Gastroesophageal sphincter (tissue), 4 donors: ENCODE data around the gene ACOT6. TPM values are rescaled to one million over a fixed set of nuclear protein-coding genes. Genes with fewer than 3 reads are reported as not detected.

ENCODE experiments used
- ATAC-seq: fragments of 150-250 bp; one replicate; pipeline ENCODE4 v1.9.1; 2016; ENCODE audit warnings: mild to moderate bottlenecking, moderate library complexity
- H3K27ac ChIP-seq, 4 donors: fragments of 200-600 bp; sonication (generic) in 3 of 4; 1 replicate in 3 of 4; 2 replicates in 1 of 4; pipeline ENCODE4 v1.5.1; 2016 to 2019
- H3K27me3 ChIP-seq: fragments of 200-600 bp; sonication (generic); one replicate; pipeline ENCODE4 v1.5.1; 2019
- H3K36me3 ChIP-seq, 2 donors: fragments of 200-600 bp; sonication (generic); one replicate each; pipeline ENCODE4 v1.5.1; 2019; ENCODE audit warnings: control low read depth in 1 of 2
- H3K4me1 ChIP-seq, 3 donors: fragments of 200-600 bp; sonication (generic); 1 replicate in 2 of 3; 2 replicates in 1 of 3; pipeline ENCODE4 v1.5.1; 2016 to 2019; ENCODE audit warnings: control low read depth in 2 of 3
- H3K4me3 ChIP-seq, 2 donors: fragments of 200-600 bp; sonication (generic); one replicate each; pipeline ENCODE4 v1.5.1; 2019; ENCODE audit warnings: mild to moderate bottlenecking in 1 of 2, moderate library complexity in 1 of 2
- H3K9me3 ChIP-seq, 3 donors: fragments of 200-600 bp; sonication (generic); one replicate each; pipeline ENCODE4 v1.5.1; 2017 to 2019; ENCODE audit warnings: control low read depth in 2 of 3
- EP300 ChIP-seq: sonication (generic); formaldehyde crosslinking; IDR thresholded peaks from one replicate; pipeline ENCODE4 v1.6.1; 2017; ENCODE audit warnings: antibody characterized with exemption, mild to moderate bottlenecking
- POLR2A ChIP-seq, 2 donors: fragments of 450-650 bp; IDR thresholded peaks; one replicate each; pipeline ENCODE4 v1.6.1; 2017; ENCODE audit warnings: antibody characterized with exemption in 2 of 2, mild to moderate bottlenecking in 2 of 2, moderate library complexity in 1 of 2
- POLR2AphosphoS5 ChIP-seq: sonication (generic); formaldehyde crosslinking; IDR thresholded peaks from one replicate; pipeline ENCODE4 v1.6.1; 2017; ENCODE audit warnings: antibody characterized with exemption
- WGBS, 2 donors: methylation state at CpG; one replicate each; pipeline ENCODE4 v1.1.5; 2018; ENCODE audit warnings: low coverage in 1 of 2; 5-methylcytosine and 5-hydroxymethylcytosine counted together
- total RNA-seq, 4 donors: library from RNA; depleted of rRNA; stranded (reverse); fragments of >200 nt; gene quantifications; one replicate each; pipeline ENCODE4 v1.1.0, GENCODE V29; 2016
- TF ChIP-seq, protein P1 (sequence below), 4 experiments: fragments of 200-600 bp in 2 of 4; fragments of 450-650 bp in 2 of 4; sonication (generic) in 1 of 4; IDR thresholded peaks; one replicate each; pipeline ENCODE4 v1.5.1; 2017 to 2019; ENCODE audit warnings: antibody characterized with exemption in 4 of 4, mild to moderate bottlenecking in 2 of 4, moderate library complexity in 2 of 4

The ACOT6 gene
- total RNA-seq, 4 donors from 2014 or later = not detected

DNA sequence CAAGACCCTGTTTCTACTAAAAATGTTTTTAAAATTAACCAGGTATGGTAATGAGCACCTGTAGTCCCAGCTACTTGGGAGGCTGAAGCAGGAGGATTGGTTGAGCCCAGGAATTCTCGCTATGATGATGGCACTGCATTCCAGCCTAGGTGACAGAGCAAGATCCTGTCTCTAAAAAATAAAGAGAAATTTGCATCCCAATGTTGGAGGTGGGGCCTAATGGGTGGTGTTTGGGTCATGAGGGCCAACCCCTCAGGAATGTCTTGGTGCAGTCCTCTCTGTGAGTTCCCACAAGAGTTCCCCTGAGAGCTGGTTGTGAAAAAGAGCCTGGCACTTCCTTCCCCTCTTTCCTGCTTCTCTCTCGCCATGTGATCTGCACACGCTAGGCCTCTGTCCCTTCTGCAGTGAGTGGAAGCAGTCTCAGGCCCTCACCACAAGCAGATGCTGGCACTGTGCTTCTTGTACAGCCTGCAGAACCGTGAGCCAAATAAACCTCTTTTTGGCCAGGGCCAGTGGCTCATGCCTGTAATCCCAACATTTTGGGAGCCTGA is 11.3 kb downstream of the ACOT6 start:
- Histone ChIP-seq H3K4me3 (no peak overlapping the region), H3K27ac (no peak overlapping the region), H3K27me3 (no peaks in the 10 kb centered on the region), H3K9me3 (no peaks in the 10 kb centered on the region), H3K4me1 (no peaks in the 10 kb centered on the region), H3K36me3 (no peaks in the 10 kb centered on the region)
- no peak for ATAC-seq
- WGBS, 2 donors = 100% methylated on average over 1 of the region's 4 CpGs; no CpG with 5 or more reads in 1 of the 2 donors
- TF ChIP-seq, protein P1, sequence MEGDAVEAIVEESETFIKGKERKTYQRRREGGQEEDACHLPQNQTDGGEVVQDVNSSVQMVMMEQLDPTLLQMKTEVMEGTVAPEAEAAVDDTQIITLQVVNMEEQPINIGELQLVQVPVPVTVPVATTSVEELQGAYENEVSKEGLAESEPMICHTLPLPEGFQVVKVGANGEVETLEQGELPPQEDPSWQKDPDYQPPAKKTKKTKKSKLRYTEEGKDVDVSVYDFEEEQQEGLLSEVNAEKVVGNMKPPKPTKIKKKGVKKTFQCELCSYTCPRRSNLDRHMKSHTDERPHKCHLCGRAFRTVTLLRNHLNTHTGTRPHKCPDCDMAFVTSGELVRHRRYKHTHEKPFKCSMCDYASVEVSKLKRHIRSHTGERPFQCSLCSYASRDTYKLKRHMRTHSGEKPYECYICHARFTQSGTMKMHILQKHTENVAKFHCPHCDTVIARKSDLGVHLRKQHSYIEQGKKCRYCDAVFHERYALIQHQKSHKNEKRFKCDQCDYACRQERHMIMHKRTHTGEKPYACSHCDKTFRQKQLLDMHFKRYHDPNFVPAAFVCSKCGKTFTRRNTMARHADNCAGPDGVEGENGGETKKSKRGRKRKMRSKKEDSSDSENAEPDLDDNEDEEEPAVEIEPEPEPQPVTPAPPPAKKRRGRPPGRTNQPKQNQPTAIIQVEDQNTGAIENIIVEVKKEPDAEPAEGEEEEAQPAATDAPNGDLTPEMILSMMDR (IDR thresholded peaks at IDR 0.05) = no peak

DNA sequence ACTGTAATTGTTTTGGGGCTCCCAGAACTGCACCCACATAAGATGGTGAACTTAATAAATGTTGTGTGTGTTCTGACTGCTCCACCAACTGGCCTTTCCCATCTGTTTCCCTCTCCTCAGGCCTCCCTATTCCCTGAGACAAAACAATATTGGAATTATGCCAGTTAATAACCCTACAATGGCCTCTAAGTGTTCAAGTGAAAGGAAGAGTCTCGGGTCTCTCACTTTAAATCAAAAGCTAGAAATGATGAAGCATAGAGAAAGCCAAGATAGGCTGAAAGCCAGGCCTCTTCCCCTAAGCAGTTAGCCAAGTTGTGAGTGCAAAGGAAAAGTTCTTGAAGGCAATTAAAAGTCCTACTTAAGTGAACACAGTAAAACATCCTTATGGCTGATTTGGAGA is 13.4 kb downstream of the ACOT6 start:
- Histone ChIP-seq H3K4me3 (no peak overlapping the region), H3K27me3 (no peaks in the 10 kb centered on the region), H3K9me3 (no peaks in the 10 kb centered on the region), H3K27ac (no peak overlapping the region), H3K36me3 (no peaks in the 10 kb centered on the region), H3K4me1 (no peaks in the 10 kb centered on the region)
- ATAC-seq = no peak
- TF ChIP-seq POLR2A (IDR thresholded peaks at IDR 0.05) = no peak
- no peak for TF ChIP-seq POLR2AphosphoS5
- TF ChIP-seq, protein P1 (IDR thresholded peaks at IDR 0.05) = no peak
- TF ChIP-seq EP300 = no peak
- WGBS, 2 donors = 36% methylated on average over 1 of the region's 1 CpG; no CpG with 5 or more reads in 1 of the 2 donors

DNA sequence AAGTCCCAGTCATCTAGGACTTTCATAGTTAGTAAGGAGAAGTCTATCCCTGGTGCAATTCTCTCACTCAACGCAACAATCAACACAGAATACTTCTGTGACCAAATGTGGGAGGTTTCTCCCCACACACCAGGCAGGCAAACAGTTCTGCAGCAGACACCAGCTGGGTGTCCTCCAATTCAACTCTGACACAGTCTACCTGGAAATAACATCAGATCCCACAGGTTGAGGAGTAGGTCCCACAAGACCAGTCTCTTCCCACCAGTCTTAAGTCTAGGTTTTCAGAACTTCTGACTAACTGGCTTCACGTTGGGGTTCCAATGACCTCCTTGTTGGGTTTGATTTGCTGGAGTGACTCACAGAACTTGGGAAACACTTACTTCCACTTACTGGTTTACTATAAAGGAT is 14.8 kb downstream of the ACOT6 start:
- H3K9me3 ChIP-seq = no peaks in the 10 kb centered on the region
- H3K4me3 ChIP-seq = no peak overlapping the region
- no peak for ATAC-seq
- TF ChIP-seq POLR2A (IDR thresholded peaks at IDR 0.05) (no peak), EP300 (no peak), POLR2AphosphoS5 (no peak)
- TF ChIP-seq, protein P1 (IDR thresholded peaks at IDR 0.05) = no peak
- H3K27ac ChIP-seq = no peak overlapping the region
- 71% methylated on average over 2 of the region's 2 CpGs; no CpG with 5 or more reads in 1 of the 2 donors for WGBS, 2 donors
- no peaks in the 10 kb centered on the region for H3K27me3 ChIP-seq
- no peaks in the 10 kb centered on the region for H3K4me1 ChIP-seq
- no peaks in the 10 kb centered on the region for H3K36me3 ChIP-seq

DNA sequence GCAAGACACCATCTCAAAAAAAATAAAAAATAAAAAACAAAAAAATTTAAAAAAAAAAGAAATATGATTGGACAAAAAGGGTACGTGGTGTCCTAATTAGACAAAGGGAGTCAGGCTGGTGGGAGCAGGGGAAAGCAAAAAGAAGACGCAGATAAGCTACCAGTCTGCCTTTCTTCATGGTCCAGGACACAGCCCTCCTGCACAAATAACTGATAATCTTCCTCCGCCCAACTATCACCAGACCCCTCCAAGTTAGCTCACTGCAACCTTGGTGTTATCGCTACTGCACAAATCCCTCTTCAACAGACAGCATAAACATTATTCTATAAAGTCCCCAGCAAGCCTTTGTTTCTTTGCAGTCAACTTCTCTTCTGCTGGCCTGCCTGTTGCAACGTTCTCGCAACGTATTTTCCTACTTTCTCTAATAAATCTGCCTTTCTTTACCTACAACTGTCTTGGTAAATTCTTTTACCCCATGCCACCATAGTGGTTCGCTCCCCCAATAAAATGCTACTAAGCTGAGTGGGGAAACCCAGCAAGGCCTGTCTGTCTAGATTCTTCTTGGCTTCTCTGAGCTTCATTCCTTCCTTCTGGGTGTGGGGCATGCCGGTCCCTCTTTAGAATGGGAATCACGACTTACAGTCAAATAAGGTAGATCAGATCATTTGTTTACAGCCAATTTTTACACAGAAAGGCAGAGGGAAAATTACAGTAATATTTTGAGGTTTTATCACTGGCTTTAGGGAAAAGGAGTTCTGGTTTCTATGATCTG is 17.9 kb downstream of the ACOT6 start:
- no peak for ATAC-seq
- Histone ChIP-seq H3K27ac (no peak overlapping the region), H3K9me3 (no peaks in the 10 kb centered on the region), H3K36me3 (no peaks in the 10 kb centered on the region), H3K4me3 (no peak overlapping the region), H3K27me3 (no peaks in the 10 kb centered on the region), H3K4me1 (peaks cover 0 to 20% (median 4%) of the 10 kb centered on the region in 3 donors)
- TF ChIP-seq POLR2AphosphoS5 (no peak), POLR2A (IDR thresholded peaks at IDR 0.05) (no peak), EP300 (no peak)
- TF ChIP-seq, protein P1 (IDR thresholded peaks at IDR 0.05) = no peak
- 79 to 82% methylated on average over 8 to 9 of the region's 10 CpGs for WGBS, 2 donors
